Skeletal muscle tissue (tissue), 4 donors: Measurements from ENCODE around the gene TIMM8A. TPM values are rescaled to one million over a fixed set of nuclear protein-coding genes. Genes with fewer than 3 reads are reported as not detected.

Experiments used
- H3K27ac ChIP-seq: one replicate; pipeline ENCODE4 v1.7.0; 2013; ENCODE audit warnings: mild to moderate bottlenecking, low read depth, low read length, inconsistent platforms
- H3K27me3 ChIP-seq, 3 donors: one replicate each; pipeline ENCODE4 v1.7.0; 2013; ENCODE audit warnings: low read length in 3 of 3; ENCODE audit not compliant: control insufficient read depth in 3 of 3, insufficient read depth in 3 of 3
- H3K36me3 ChIP-seq, 3 donors: one replicate each; pipeline ENCODE4 v1.7.0; 2013; ENCODE audit warnings: low read length in 3 of 3; ENCODE audit not compliant: control insufficient read depth in 3 of 3, insufficient read depth in 3 of 3
- H3K4me1 ChIP-seq, 3 donors: one replicate each; pipeline ENCODE4 v1.7.0; 2013; ENCODE audit warnings: low read length in 3 of 3, mild to moderate bottlenecking in 3 of 3; ENCODE audit not compliant: control insufficient read depth in 3 of 3, insufficient read depth in 3 of 3
- H3K4me3 ChIP-seq, 3 donors: one replicate each; pipeline ENCODE4 v1.7.0; 2013; ENCODE audit warnings: low read length in 3 of 3
- H3K9ac ChIP-seq, 3 donors: one replicate each; pipeline ENCODE4 v1.7.0; 2013; ENCODE audit warnings: low read length in 3 of 3, mild to moderate bottlenecking in 3 of 3, moderate library complexity in 2 of 3, low read depth in 1 of 3
- H3K9me3 ChIP-seq, 3 donors: one replicate each; pipeline ENCODE4 v1.7.0; 2013; ENCODE audit warnings: low read length in 3 of 3; ENCODE audit not compliant: control insufficient read depth in 3 of 3
- total RNA-seq: library from RNA; depleted of rRNA; stranded (reverse); fragments of >200 nt; gene quantifications from one replicate; pipeline ENCODE4 v1.2.3, GENCODE V29; 2014
- donor health status: Osteomylitis.

Gene TIMM8A, protein sequence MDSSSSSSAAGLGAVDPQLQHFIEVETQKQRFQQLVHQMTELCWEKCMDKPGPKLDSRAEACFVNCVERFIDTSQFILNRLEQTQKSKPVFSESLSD
- 3.1 TPM for total RNA-seq

DNA sequence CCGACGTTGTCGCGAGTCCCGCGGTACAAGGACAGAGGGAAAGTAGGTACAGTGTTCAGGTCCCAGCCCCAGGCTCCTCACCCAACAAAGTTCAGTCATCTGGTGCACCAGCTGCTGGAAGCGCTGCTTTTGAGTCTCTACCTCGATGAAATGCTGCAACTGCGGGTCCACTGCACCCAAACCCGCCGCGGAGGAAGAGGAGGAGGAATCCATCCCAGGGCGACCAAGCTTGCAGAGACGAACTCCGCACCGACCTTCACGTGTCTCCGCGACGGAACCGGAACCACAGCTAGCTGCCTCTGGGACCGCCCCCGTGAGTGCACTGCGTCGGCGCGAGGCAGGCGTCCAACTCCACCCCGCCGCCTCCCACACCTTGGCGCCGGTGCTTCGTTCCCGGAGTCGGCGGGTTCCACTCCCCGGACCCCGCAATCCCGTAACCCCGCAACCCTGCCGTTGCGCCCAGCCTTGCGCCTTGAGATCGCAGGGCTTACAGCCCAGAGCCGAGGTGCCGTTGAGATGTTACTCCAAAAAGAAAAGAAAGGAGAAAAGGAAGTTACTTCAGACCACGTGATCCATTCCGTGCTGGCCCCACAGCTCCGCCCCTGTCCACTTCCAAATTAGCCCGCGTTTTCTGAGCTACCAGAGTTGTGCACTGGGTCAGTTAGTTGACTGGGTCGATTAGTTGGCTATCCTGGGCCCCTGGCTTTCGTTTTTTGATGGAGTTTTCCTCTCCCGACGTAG lies at the start of gene TIMM8A:
TSS of gene TIMM8A (minus strand) at position 291 of the 741 bp plus-strand sequence. CDS start at position 213, 78 bp downstream.
- Histone ChIP-seq H3K9me3 (no peaks in the 10 kb centered on the region), H3K27me3 (no peaks in the 10 kb centered on the region), H3K36me3 (no peaks in the 10 kb centered on the region), H3K9ac (peak within 1 kb of the TSS; percentile 72 to 84 (median 74)), H3K4me1 (peaks cover 0 to 6% (median 4%) of the 10 kb centered on the region in 3 donors), H3K27ac (peak within 1 kb of the TSS; percentile 80), H3K4me3 (peak within 1 kb of the TSS; percentile 87 to 90 (median 87))

DNA sequence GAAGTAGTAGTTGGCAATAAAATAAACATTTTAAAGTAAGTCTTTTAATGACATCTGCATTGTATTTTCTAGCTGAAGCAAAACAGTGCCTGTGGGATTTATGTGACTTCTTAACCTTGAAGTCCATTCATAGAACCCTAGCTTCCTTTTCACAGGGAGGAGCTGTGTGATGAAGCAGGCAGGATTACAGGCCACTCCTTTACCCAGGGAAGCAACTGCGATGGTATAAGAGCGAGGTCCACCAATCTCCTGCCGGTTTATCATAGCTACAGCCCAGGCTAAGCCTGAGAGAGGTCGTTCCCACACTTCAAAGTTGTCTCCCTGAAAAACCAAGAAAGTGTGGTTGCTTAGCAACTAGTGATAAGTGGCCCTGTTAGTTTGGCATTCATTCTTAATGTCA lies 49.2 kb upstream of the TIMM8A start:
- H3K4me1 ChIP-seq = no peaks in the 10 kb centered on the region
- no peak overlapping the region for H3K9ac ChIP-seq
- H3K27ac ChIP-seq = no peak overlapping the region
- H3K9me3 ChIP-seq = no peaks in the 10 kb centered on the region
- peaks cover 0 to 11% (median 7%) of the 10 kb centered on the region in 3 donors for H3K36me3 ChIP-seq
- H3K4me3 ChIP-seq = no peak overlapping the region
- no peaks in the 10 kb centered on the region for H3K27me3 ChIP-seq

DNA sequence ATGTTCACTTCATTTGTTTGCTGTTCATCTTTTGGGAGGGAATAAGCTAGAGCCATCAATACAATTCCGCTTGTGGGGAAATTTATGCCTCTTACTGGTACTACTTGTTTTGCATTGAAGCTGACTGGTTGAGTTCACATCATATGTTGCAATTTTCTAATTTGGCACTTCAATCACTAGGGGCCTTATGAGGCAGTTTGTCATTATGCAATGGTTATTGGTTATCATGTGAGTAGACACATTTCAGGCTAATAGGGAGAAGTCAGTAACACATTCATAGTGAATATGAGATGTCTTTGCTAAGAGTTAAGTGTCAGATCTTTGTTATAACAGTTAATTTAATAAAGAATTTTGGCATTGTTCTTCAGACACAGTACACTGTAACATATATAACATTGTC lies 47.2 kb upstream of the TIMM8A start:
- H3K36me3 ChIP-seq = peaks cover 0 to 7% (median 5%) of the 10 kb centered on the region in 3 donors
- peaks cover 0 to 8% (median 3%) of the 10 kb centered on the region in 3 donors for H3K4me1 ChIP-seq
- no peak overlapping the region for H3K4me3 ChIP-seq
- no peak overlapping the region for H3K27ac ChIP-seq
- no peaks in the 10 kb centered on the region for H3K27me3 ChIP-seq
- H3K9ac ChIP-seq = no peak overlapping the region
- no peaks in the 10 kb centered on the region for H3K9me3 ChIP-seq

DNA sequence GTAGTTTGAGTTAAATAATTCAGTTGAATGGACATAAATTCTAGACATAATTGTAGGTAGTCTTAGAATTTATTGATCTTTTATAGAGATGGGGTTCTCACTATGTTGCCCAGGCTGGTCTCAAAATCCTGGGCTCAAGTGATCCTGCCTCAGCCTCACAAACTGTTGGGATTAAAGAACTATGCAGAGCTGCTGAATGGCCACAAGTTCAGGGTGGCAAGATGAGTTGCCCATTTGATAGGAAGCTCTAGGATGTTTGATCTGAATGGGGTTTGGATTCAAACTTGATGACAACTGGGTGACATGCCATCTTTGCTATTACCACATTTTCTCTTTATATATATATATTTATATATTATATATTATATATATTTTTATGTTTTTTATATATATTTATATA lies 45.8 kb upstream of the TIMM8A start:
- Histone ChIP-seq H3K27me3 (no peaks in the 10 kb centered on the region), H3K4me1 (peaks cover 2 to 8% (median 3%) of the 10 kb centered on the region in 3 donors), H3K36me3 (peaks cover 0 to 5% (median 4%) of the 10 kb centered on the region in 3 donors), H3K9ac (no peak overlapping the region), H3K4me3 (no peak overlapping the region), H3K9me3 (no peaks in the 10 kb centered on the region), H3K27ac (no peak overlapping the region)

DNA sequence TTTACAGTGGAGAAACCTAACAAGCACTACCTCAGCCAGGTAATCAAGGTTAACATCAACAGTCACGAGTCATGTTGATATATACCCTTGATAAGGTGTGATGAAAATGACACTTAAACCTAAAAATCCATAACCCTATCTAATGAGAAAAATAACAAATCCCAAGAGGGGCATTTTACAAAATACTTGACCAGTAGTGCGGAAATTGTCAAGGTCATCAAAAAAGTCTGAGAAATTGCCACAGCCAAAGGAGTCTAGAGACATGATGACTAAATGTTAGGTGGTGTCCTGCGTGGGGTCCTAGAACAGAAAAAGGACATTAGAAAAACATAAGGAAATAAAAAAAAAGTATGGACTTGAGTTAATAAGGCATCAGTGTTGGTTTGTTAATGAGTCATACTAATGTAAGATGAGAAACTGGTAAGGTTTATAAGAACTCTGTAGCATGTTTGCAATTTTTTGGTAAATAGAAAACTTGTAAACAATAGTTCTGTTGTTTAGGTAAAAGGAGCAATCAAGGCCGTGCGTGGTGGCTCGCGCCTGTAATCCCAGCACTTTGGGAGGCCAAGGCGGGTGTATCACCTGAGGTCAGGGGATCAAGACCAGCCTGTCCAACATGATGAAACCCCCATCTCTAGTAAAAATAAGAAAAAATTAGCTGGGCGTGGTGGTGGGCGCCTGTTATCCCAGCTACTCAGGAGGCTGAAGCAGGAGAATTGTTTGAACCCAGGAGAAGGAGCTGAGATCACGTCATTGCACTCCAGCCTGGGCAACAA lies 45.2 kb upstream of the TIMM8A start:
- peaks cover 2 to 8% (median 3%) of the 10 kb centered on the region in 3 donors for H3K4me1 ChIP-seq
- H3K9ac ChIP-seq = no peak overlapping the region
- H3K9me3 ChIP-seq = no peaks in the 10 kb centered on the region
- peaks cover 0 to 5% (median 4%) of the 10 kb centered on the region in 3 donors for H3K36me3 ChIP-seq
- H3K27ac ChIP-seq = no peak overlapping the region
- no peak overlapping the region for H3K4me3 ChIP-seq
- H3K27me3 ChIP-seq = no peaks in the 10 kb centered on the region

- H3K27ac ChIP-seq = no peak overlapping the region
- H3K4me1 ChIP-seq = peaks cover 2 to 8% (median 3%) of the 10 kb centered on the region in 3 donors
- no peaks in the 10 kb centered on the region for H3K27me3 ChIP-seq
- peak overlapping the region in 2 of 3 donors; percentile 72 to 76 for H3K4me3 ChIP-seq
- no peaks in the 10 kb centered on the region for H3K9me3 ChIP-seq
- H3K9ac ChIP-seq = peak overlapping the region in 2 of 3 donors; percentile 80
- H3K36me3 ChIP-seq = peaks cover 0 to 5% (median 4%) of the 10 kb centered on the region in 3 donors
These were observed 43.3 kb upstream of the TIMM8A start for GRCh38 chrX:101391831-101392230.

DNA sequence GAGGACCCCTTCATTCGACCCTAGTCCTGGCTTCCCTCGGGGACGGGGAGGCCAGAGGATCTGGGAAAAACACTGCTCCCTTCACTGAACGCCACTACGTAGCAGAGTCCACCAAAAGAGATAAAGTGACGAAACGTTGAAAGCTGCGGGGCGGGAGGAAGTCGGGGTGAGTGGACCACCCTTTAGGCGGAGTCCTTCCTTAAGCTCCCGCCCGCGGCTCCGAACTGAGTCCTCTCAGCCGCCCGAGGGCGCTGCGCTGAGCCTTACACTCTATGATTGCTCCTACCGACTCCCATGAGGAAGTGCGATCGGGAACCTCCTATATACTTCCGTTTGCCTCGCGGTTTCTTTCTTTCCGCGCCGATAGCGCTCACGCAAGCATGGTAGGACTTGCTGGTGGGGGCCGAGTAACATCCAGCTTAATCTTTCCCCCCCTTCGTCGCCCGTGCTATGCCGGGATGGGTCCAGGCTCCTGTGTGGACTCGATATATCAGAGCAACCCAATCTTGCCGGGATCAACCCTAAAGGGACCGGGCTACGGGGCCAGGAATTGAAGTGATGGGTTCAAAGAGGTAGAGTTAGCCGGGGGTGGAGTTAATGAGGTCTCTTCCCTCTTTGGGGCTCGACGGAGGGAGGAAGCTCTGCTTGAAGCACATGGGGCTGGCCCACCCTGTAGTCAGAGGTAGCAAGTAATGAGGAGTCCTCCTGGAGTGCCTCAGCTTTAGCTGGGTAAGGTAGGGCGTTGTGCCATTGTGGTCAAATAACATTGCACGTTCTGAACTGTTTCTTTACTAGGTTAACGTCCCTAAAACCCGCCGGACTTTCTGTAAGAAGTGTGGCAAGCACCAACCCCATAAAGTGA lies 42.4 kb upstream of the TIMM8A start, which contains the start of gene RPL36A:
TSS of gene RPL36A (plus strand) at position 348 of the 862 bp plus-strand sequence. CDS start at position 381, 33 bp downstream.
- Histone ChIP-seq H3K36me3 (peaks cover 0 to 5% (median 2%) of the 10 kb centered on the region in 3 donors), H3K9me3 (no peaks in the 10 kb centered on the region)

DNA sequence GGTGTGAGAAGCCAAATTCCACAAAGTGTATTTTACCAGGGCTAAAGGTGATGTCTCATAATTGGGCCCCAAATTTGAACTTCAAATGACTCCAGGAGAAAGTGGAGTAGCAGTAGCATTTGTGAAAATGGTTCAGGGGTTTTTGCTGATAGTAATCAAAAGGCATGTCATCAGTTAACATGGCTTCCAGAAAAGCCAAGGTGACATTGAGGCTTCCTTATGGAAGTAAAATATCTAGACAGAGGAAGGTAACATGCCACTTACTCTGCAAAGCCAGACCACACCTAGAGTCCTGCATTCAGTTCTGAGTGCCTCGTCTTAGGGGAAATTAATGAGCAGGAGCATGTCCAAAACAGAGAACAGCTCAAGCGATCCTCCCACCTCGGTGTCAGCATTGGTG lies 40.1 kb upstream of the TIMM8A start:
- Histone ChIP-seq H3K27me3 (no peaks in the 10 kb centered on the region), H3K4me1 (peaks cover 2 to 8% (median 3%) of the 10 kb centered on the region in 3 donors), H3K4me3 (no peak overlapping the region), H3K9me3 (no peaks in the 10 kb centered on the region), H3K36me3 (peaks cover 0 to 3% (median 0%) of the 10 kb centered on the region in 3 donors), H3K9ac (no peak overlapping the region), H3K27ac (no peak overlapping the region)

More for the DNA sequence above, 42.4 kb upstream of the TIMM8A start, which contains the start of gene RPL36A:
- Histone ChIP-seq H3K27ac (peak within 1 kb of the TSS; percentile 75), H3K4me3 (peak within 1 kb of the TSS; percentile 72 to 80 (median 76)), H3K9ac (peak within 1 kb of the TSS; percentile 78 to 80 (median 80)), H3K27me3 (no peaks in the 10 kb centered on the region), H3K4me1 (peaks cover 2 to 8% (median 3%) of the 10 kb centered on the region in 3 donors)

GRCh38 chrX:101386542-101386885 lies 38.0 kb upstream of the TIMM8A start:
- Histone ChIP-seq H3K9me3 (no peaks in the 10 kb centered on the region), H3K9ac (no peak overlapping the region), H3K36me3 (no peaks in the 10 kb centered on the region), H3K4me1 (peaks cover under 1 to 3% (median 2%) of the 10 kb centered on the region in 3 donors), H3K27me3 (no peaks in the 10 kb centered on the region), H3K4me3 (no peak overlapping the region), H3K27ac (no peak overlapping the region)
